ENCODE measurements around the gene NT5C1A. TPM values are rescaled to one million over a fixed set of nuclear protein-coding genes. Genes with fewer than 3 reads are reported as not detected.

The NT5C1A gene
- total RNA-seq, 2 donors from 2014 or later: 0.91 TPM; not detected in 1

DNA sequence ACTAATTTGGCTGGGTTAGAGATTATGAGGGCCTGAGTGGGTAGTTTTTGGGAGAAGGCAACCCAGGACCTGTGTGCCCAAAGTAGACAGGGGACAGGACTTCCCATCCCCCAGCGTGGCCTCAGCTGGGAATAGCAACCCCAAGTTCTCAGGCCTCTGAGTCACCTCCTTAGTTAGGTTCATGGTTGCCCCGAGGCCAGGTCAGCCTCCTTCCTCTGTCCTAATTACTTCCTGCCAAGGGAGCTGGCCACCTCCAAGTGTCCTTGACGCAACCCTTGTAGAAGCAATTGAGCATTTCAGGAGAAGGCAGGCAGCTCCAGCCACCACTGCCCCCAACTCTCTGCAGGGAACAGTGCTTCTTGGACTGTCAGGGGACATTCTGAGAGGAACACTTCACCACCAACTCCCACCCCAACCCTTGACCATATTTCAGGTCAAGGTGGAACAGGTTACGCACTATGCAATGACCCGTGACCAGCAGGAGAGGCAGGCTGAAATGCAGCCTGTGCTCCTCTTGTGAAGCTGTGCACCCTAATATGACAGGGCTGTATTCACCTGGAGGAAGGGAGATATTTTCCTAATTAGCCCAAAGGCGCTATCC lies 5.1 kb upstream of the NT5C1A start:
- DNase-seq (ENCODE audit: low spot score): no peak
- Histone ChIP-seq H3K27me3 (replicated peaks; ENCODE audit: insufficient read depth) (no peaks in the 10 kb centered on the region), H3K27ac (no peak overlapping the region), H3K9me3 (no peaks in the 10 kb centered on the region), H3K4me1 (replicated peaks) (no peaks in the 10 kb centered on the region), H3K36me3 (no peaks in the 10 kb centered on the region), H3K4me3 (no peak overlapping the region)
- 89% methylated on average over 6 of the region's 6 CpGs for WGBS
- TF ChIP-seq POLR2A (IDR thresholded peaks at IDR 0.05): no peak
- TF ChIP-seq, protein P1, sequence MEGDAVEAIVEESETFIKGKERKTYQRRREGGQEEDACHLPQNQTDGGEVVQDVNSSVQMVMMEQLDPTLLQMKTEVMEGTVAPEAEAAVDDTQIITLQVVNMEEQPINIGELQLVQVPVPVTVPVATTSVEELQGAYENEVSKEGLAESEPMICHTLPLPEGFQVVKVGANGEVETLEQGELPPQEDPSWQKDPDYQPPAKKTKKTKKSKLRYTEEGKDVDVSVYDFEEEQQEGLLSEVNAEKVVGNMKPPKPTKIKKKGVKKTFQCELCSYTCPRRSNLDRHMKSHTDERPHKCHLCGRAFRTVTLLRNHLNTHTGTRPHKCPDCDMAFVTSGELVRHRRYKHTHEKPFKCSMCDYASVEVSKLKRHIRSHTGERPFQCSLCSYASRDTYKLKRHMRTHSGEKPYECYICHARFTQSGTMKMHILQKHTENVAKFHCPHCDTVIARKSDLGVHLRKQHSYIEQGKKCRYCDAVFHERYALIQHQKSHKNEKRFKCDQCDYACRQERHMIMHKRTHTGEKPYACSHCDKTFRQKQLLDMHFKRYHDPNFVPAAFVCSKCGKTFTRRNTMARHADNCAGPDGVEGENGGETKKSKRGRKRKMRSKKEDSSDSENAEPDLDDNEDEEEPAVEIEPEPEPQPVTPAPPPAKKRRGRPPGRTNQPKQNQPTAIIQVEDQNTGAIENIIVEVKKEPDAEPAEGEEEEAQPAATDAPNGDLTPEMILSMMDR (IDR thresholded peaks at IDR 0.05): no peak
- no peak for TF ChIP-seq POLR2AphosphoS5 (IDR thresholded peaks at IDR 0.05)
- intact Hi-C loops (cut with DNase I): no loop called here

- Histone ChIP-seq H3K36me3 (no peaks in the 10 kb centered on the region), H3K9me3 (no peaks in the 10 kb centered on the region), H3K27me3 (replicated peaks; ENCODE audit: insufficient read depth) (no peaks in the 10 kb centered on the region), H3K4me3 (no peak overlapping the region), H3K4me1 (replicated peaks) (peaks cover 4% of the 10 kb centered on the region), H3K27ac (no peak overlapping the region)
- DNase-seq (ENCODE audit: low spot score): no peak
- intact Hi-C loops (cut with DNase I): no loop called here
- 67% methylated on average over 1 of the region's 1 CpG for WGBS
- TF ChIP-seq POLR2AphosphoS5 (IDR thresholded peaks at IDR 0.05) (no peak), POLR2A (IDR thresholded peaks at IDR 0.05) (no peak)
- TF ChIP-seq, protein P1 (IDR thresholded peaks at IDR 0.05): no peak
Measured at GRCh38 chr1:39675220-39675619, 3.3 kb upstream of the NT5C1A start.

DNA sequence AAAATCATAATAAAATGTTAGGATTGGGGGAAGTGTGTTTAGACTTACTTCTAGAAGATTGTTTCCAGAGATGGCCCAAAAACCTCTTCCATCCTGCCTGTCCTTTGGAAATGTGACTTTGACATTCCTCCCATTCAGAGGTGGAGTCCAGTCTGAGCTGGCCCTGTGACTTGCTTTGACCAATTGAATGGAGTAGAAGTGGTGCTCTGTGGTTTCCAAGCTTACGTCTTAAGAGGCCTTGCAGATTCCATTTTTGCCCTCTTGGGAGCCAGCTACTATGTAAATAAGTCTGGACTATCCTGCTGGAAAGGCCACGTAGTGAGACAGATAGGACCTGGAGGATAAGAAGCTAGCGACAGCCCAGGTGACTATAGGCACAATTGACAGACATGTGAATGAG lies 1.3 kb upstream of the NT5C1A start:
- no peaks in the 10 kb centered on the region for H3K27me3 ChIP-seq (replicated peaks; ENCODE audit: insufficient read depth)
- no peaks in the 10 kb centered on the region for H3K9me3 ChIP-seq
- no peak overlapping the region for H3K27ac ChIP-seq
- TF ChIP-seq, protein P1 (IDR thresholded peaks at IDR 0.05): no peak
- no peak for TF ChIP-seq POLR2A (IDR thresholded peaks at IDR 0.05)
- no peak for TF ChIP-seq POLR2AphosphoS5 (IDR thresholded peaks at IDR 0.05)
- intact Hi-C loops (cut with DNase I): no loop called here
- no peak overlapping the region for H3K4me3 ChIP-seq
- 92% methylated on average over 3 of the region's 3 CpGs for WGBS
- H3K4me1 ChIP-seq (replicated peaks): peaks cover 4% of the 10 kb centered on the region
- no peaks in the 10 kb centered on the region for H3K36me3 ChIP-seq
- no peak for DNase-seq (ENCODE audit: low spot score)

- TF ChIP-seq POLR2A (IDR thresholded peaks at IDR 0.05) (no peak), POLR2AphosphoS5 (IDR thresholded peaks at IDR 0.05) (no peak)
- TF ChIP-seq, protein P1 (IDR thresholded peaks at IDR 0.05): no peak
- WGBS: 29% methylated on average over 12 of the region's 12 CpGs
- Histone ChIP-seq H3K9me3 (no peaks in the 10 kb centered on the region), H3K27me3 (replicated peaks; ENCODE audit: insufficient read depth) (no peaks in the 10 kb centered on the region), H3K27ac (no peak overlapping the region), H3K4me3 (peak overlapping the region in 1 of 2 donors; percentile 39), H3K36me3 (no peaks in the 10 kb centered on the region), H3K4me1 (replicated peaks) (peaks cover 4% of the 10 kb centered on the region)
- intact Hi-C loops (cut with DNase I): no loop called here
- no peak for DNase-seq (ENCODE audit: low spot score)
Measured at GRCh38 chr1:39672551-39672947, 642 bp upstream of the NT5C1A start.

- Histone ChIP-seq H3K27ac (no peak overlapping the region), H3K9me3 (no peaks in the 10 kb centered on the region), H3K4me3 (peak overlapping the region; percentile 30 to 39), H3K27me3 (replicated peaks; ENCODE audit: insufficient read depth) (no peaks in the 10 kb centered on the region), H3K4me1 (replicated peaks) (peaks cover 4% of the 10 kb centered on the region), H3K36me3 (no peaks in the 10 kb centered on the region)
- no peak for DNase-seq (ENCODE audit: low spot score)
- TF ChIP-seq, protein P1 (IDR thresholded peaks at IDR 0.05): no peak
- TF ChIP-seq POLR2A (IDR thresholded peaks at IDR 0.05) (no peak), POLR2AphosphoS5 (IDR thresholded peaks at IDR 0.05) (no peak)
- 1% methylated on average over 25 of the region's 26 CpGs for WGBS
- intact Hi-C loops (cut with DNase I): no loop called here
Measured at GRCh38 chr1:39671433-39671792, 494 bp downstream of the NT5C1A start.
